Activated CD8-positive, alpha-beta T cell treated with anti-CD3 and anti-CD28 coated beads for 36 hours (primary cell): ENCODE data around the gene CD226. TPM values are rescaled to one million over a fixed set of nuclear protein-coding genes. Genes with fewer than 3 reads are reported as not detected.

Source experiments
- ATAC-seq: fragments of 200-7000 bp; cut with Tn5 transposase; one replicate; pipeline ENCODE4 v1.10.0; 2021; ENCODE audit warnings: mild to moderate bottlenecking, moderate library complexity
- CTCF ChIA-PET: fragments of 350-600 bp; sonication (Branson Sonifier 250); formaldehyde crosslinking; loops from one replicate; lab custom pipeline; 2021; ENCODE audit warnings: antibody characterized with exemption; lab: Charles Lee
- POLR2A ChIA-PET: fragments of 350-600 bp; sonication (Branson Sonifier 250); formaldehyde crosslinking; loops from one replicate; lab custom pipeline; 2021; ENCODE audit warnings: antibody characterized with exemption; lab: Charles Lee
- DNase-seq: peaks from one replicate; pipeline ENCODE4 v3.0.0-alpha.2; 2020
- H3K27ac Mint-ChIP-seq: one replicate; pipeline ENCODE4 v1.8.0; 2021; ENCODE audit warnings: mild to moderate bottlenecking, mixed read lengths
- H3K27me3 Mint-ChIP-seq: one replicate; pipeline ENCODE4 v1.8.0; 2021; ENCODE audit warnings: mixed read lengths
- H3K36me3 Mint-ChIP-seq: one replicate; pipeline ENCODE4 v1.8.0; 2021; ENCODE audit warnings: low read depth, mixed read lengths
- H3K4me1 Mint-ChIP-seq: one replicate; pipeline ENCODE4 v1.8.0; 2021; ENCODE audit warnings: low read depth, mixed read lengths
- H3K4me3 Mint-ChIP-seq: one replicate; pipeline ENCODE4 v1.8.0; 2021; ENCODE audit warnings: mild to moderate bottlenecking, moderate library complexity, mixed read lengths
- H3K9me3 Mint-ChIP-seq: one replicate; pipeline ENCODE4 v1.8.0; 2021; ENCODE audit warnings: mixed read lengths
- CTCF ChIP-seq: fragments of 200-600 bp; IDR thresholded peaks from one replicate; pipeline ENCODE4 v1.8.0; 2022; ENCODE audit warnings: antibody characterized with exemption, mild to moderate bottlenecking
- intact Hi-C: fragments of 100-400 bp; cut with micrococcal nuclease; formaldehyde crosslinking; loops from one replicate; pipeline ENCODE4 v1.10.0; 2022
- total RNA-seq, 2 experiments: library from RNA; stranded (reverse); gene quantifications; one replicate each; pipeline ENCODE4 v1.2.3, GENCODE V29; 2021

CD226 gene
- total RNA-seq, 2 experiments from 2014 or later = 41.5 to 41.7 TPM

GRCh38 chr18:69813559-69813958, 134.1 kb downstream of the CD226 start:
- DNase-seq = no peak
- intact Hi-C loops = no loop called here
- Mint-ChIP-seq H3K27me3 (no peaks in the 10 kb centered on the region), H3K27ac (no peak overlapping the region), H3K9me3 (no peaks in the 10 kb centered on the region), H3K4me1 (no peaks in the 10 kb centered on the region), H3K4me3 (no peak overlapping the region), H3K36me3 (peaks cover 7% of the 10 kb centered on the region)
- no peak for TF ChIP-seq CTCF
- ChIA-PET CTCF (no interaction called here), POLR2A (no interaction called here)
- ATAC-seq = no peak

- no peak for TF ChIP-seq CTCF
- no peak overlapping the region for H3K27ac Mint-ChIP-seq
- no peak overlapping the region for H3K4me3 Mint-ChIP-seq
- H3K27me3 Mint-ChIP-seq = no peaks in the 10 kb centered on the region
- H3K9me3 Mint-ChIP-seq = no peaks in the 10 kb centered on the region
- ChIA-PET POLR2A (no interaction called here), CTCF (no interaction called here)
- intact Hi-C loops = no loop called here
- ATAC-seq (no peak), DNase-seq (no peak)
- H3K36me3 Mint-ChIP-seq = peaks cover 3% of the 10 kb centered on the region
- no peaks in the 10 kb centered on the region for H3K4me1 Mint-ChIP-seq
Observed at GRCh38 chr18:69808399-69808798, 139.3 kb downstream of the CD226 start.

GRCh38 chr18:69804776-69805501, 142.7 kb downstream of the CD226 start:
- no peak for TF ChIP-seq CTCF
- intact Hi-C loops = no loop called here
- Mint-ChIP-seq H3K4me1 (no peaks in the 10 kb centered on the region), H3K27me3 (no peaks in the 10 kb centered on the region), H3K27ac (no peak overlapping the region), H3K9me3 (no peaks in the 10 kb centered on the region), H3K4me3 (no peak overlapping the region), H3K36me3 (no peaks in the 10 kb centered on the region)
- CTCF ChIA-PET = no interaction called here
- POLR2A ChIA-PET = no interaction called here
- DNase-seq = no peak
- no peak for ATAC-seq
